Activated T-helper 1 cell treated with anti-CD3 and anti-CD28 coated beads, Interleukin-12 subunit alpha, Interleukin-12 subunit beta, Interleukin-2, Interleukin-4 antibody, amounts not matched to agents 30 ng/mL and 10 ng/mL and 1 ng/mL, durations not matched to agents 14 hours and 24 hours and 36 hours (primary cell): ENCODE data around the gene TMCO1. TPM values are rescaled to one million over a fixed set of nuclear protein-coding genes. Genes with fewer than 3 reads are reported as not detected.
"Not testable (repeated sequence)": the region's sequence is repeated elsewhere in the genome, so short reads cannot be mapped to it uniquely, and the experiment has no call there.

Source experiments
- DNase-seq: peaks from one replicate; pipeline ENCODE4 v3.0.0; 2021; ENCODE audit warnings: low spot score
- H3K27ac Mint-ChIP-seq: one replicate; pipeline ENCODE4 v1.8.0; 2021; ENCODE audit warnings: mild to moderate bottlenecking, mixed read lengths
- H3K27me3 Mint-ChIP-seq: one replicate; pipeline ENCODE4 v1.8.0; 2022; ENCODE audit warnings: mild to moderate bottlenecking, moderate library complexity, mixed read lengths; ENCODE audit not compliant: insufficient read depth
- H3K36me3 Mint-ChIP-seq: one replicate; pipeline ENCODE4 v1.8.0; 2021; ENCODE audit warnings: low read depth, mixed read lengths
- H3K4me1 Mint-ChIP-seq: one replicate; pipeline ENCODE4 v1.8.0; 2021; ENCODE audit warnings: low read depth, mixed read lengths
- H3K4me3 Mint-ChIP-seq: one replicate; pipeline ENCODE4 v1.8.0; 2021; ENCODE audit warnings: mild to moderate bottlenecking, moderate library complexity, mixed read lengths
- H3K9me3 Mint-ChIP-seq: one replicate; pipeline ENCODE4 v1.8.0; 2021; ENCODE audit warnings: mixed read lengths
- intact Hi-C: fragments of 100-400 bp; cut with micrococcal nuclease; formaldehyde crosslinking; loops from one replicate; pipeline ENCODE4 v1.15.1; 2024
- total RNA-seq: library from RNA; stranded (reverse); gene quantifications from 2 replicates; pipeline ENCODE4 v1.2.3, GENCODE V29; 2022

The TMCO1 gene, protein sequence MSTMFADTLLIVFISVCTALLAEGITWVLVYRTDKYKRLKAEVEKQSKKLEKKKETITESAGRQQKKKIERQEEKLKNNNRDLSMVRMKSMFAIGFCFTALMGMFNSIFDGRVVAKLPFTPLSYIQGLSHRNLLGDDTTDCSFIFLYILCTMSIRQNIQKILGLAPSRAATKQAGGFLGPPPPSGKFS
- 97.1 and 102 TPM in 2 replicates for total RNA-seq

DNA sequence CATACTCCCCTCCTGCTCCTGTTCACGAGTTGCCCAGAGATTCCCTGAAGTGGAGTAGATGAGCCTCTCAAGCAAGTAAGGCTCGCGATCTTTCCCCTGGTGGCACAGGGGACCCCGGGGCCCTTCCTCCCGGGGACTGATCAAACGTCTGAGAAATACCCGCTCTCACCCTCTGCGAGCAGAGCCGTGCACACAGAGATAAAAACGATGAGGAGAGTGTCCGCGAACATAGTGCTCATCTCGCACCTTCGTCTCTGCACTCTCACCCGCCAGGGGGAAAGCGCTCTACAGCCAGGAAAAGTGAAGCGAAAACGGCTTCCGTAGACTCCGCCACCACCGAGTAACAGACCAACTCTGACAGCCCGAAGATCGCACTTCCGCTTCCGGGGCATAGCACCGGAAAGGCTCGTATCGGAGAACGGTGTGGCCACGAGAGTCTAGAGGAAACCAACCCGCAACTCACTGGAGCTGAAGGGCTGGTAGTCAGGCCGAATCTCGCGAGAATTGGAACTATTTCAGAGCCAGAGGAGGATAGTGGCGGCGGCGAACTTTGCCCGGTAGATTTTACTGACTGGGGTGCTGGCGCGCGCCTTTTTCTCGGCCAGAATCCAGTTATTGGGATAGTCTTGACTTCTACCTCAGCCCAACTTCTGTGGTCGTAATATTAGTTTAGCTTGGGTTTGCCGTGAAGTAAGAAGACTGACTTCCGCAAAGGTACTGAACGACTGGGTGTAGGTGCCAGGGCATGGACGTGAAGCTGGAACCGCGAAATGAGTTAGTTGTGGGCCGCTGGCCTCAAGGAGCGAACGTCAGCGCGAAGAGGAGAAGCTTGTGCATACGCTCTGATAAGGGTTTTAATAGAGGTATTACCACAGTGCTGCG lies at the start of gene TMCO1:
TSS of gene TMCO1 (minus strand) at position 356 of the 882 bp plus-strand sequence. CDS start at position 239, 117 bp downstream.
- DNase-seq: peak; percentile 94
- H3K36me3 Mint-ChIP-seq: peaks cover 51% of the 10 kb centered on the region

DNA sequence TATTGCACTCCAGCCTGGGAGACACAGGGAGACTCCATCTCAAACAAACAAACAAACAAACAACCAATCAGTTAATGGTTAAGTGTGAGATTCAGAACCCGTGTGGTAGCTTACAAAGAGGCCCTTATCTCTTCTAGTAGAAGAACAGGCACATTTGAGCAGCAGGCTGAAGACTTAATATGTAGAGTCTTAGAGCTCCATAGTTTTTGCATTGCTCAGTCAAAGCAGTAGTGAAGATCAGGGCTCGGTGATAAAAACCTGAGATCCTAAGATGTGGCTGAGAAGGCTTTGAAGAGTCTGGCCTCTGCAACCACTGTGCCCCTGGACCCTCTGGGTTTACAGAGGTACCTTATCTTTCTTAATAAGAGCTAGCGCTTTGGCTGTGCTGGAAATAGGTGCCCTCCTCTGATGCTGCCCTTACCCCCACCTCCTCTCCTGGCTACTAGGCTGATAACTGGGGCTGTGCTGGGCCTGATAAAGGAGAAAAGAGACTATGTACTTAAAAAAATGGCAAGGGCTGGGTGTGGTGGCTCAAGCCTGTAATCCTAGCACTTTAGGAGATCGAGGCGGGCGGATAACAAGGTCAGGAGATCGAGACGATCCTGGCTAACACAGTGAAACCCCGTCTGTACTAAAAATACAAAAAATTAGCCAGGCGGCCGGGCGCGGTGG lies 48.3 kb upstream of the TMCO1 start:
- no peaks in the 10 kb centered on the region for H3K9me3 Mint-ChIP-seq
- intact Hi-C loops: no loop called here
- H3K4me1 Mint-ChIP-seq: no peaks in the 10 kb centered on the region
- no peak for DNase-seq
- no peak overlapping the region for H3K4me3 Mint-ChIP-seq
- H3K27me3 Mint-ChIP-seq: peaks cover 23% of the 10 kb centered on the region
- H3K36me3 Mint-ChIP-seq: no peaks in the 10 kb centered on the region
- H3K27ac Mint-ChIP-seq: no peak overlapping the region

More for the DNA sequence above, at the start of gene TMCO1:
- H3K4me1 Mint-ChIP-seq: peaks cover 53% of the 10 kb centered on the region
- H3K9me3 Mint-ChIP-seq: no peaks in the 10 kb centered on the region
- H3K4me3 Mint-ChIP-seq: peak within 1 kb of the TSS; percentile 99
- intact Hi-C loops: loop anchor here (1.0 to 10.0 kb wide), 8 partner anchors 59 to 1108 kb away; partner anchors contain the start of genes ALDH9A1, POGK, TADA1 and UCK2
- H3K27me3 Mint-ChIP-seq: no peaks in the 10 kb centered on the region
- H3K27ac Mint-ChIP-seq: peak within 1 kb of the TSS; percentile 100

DNA sequence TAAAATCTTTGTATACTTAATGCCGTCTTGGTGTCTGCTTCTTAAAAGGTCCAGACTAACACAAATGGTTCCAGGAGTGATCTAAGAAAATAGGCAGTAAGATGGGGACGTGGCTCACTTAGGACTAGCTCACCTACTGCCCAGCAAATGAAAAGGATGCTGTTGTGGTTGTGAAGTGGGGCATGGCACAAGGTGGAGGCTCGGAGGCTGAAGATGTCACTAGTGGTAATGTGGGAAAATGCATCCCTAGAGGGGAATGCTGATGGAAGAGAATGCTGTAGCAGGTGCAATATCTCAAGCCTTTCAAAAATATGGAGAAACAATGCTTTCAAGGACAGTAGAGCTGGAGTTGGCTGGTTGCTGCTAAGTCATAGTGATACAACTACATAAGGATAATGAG lies 47.5 kb upstream of the TMCO1 start:
- Mint-ChIP-seq H3K9me3 (no peaks in the 10 kb centered on the region), H3K27ac (no peak overlapping the region), H3K4me3 (no peak overlapping the region), H3K36me3 (no peaks in the 10 kb centered on the region), H3K27me3 (peaks cover 17% of the 10 kb centered on the region), H3K4me1 (no peaks in the 10 kb centered on the region)
- intact Hi-C loops: no loop called here
- no peak for DNase-seq

DNA sequence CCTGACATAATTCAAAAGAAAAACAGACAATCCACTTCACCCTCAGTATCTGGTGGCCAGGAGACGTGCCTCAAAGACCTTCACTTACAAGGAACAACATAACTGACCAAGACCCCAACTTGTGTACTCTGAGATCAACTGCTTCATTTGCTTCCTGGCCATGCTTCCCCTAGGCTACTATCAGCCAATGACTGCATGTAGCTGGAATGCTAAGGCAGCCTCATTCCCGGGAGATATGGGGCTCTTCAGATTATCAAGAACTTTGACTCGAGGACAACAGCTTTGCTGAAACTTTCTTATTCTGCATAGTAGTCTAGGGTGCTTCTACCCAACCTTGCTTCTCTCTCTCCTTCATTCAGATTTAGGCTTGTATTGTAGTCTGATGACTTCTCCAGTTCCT lies 47.1 kb upstream of the TMCO1 start:
- no peak overlapping the region for H3K27ac Mint-ChIP-seq
- intact Hi-C loops: no loop called here
- no peaks in the 10 kb centered on the region for H3K9me3 Mint-ChIP-seq
- H3K27me3 Mint-ChIP-seq: peaks cover 17% of the 10 kb centered on the region
- H3K4me1 Mint-ChIP-seq: no peaks in the 10 kb centered on the region
- no peak for DNase-seq
- H3K36me3 Mint-ChIP-seq: no peaks in the 10 kb centered on the region
- no peak overlapping the region for H3K4me3 Mint-ChIP-seq

DNA sequence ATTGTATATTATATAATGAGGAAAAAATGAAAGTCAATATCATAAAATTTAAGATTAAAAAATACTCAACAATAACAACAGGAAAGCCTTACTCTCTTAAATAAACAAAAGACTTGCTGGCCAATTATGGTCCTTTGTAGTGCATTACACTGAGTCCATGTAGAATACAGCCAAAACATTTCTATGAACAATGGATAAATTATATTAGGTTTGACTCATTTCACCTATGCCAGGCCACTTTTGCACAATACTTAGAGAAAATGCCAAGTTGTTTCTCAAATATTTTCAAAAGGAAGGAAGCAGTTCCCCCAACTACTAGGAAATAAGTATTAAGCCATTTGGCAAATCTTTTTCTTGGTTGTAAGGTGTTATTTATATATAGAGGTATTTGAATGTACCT lies 38.9 kb upstream of the TMCO1 start:
- peaks cover 32% of the 10 kb centered on the region for H3K27me3 Mint-ChIP-seq
- no peaks in the 10 kb centered on the region for H3K9me3 Mint-ChIP-seq
- intact Hi-C loops: no loop called here
- DNase-seq: no peak
- H3K4me3 Mint-ChIP-seq: no peak overlapping the region
- H3K27ac Mint-ChIP-seq: no peak overlapping the region
- no peaks in the 10 kb centered on the region for H3K4me1 Mint-ChIP-seq
- H3K36me3 Mint-ChIP-seq: no peaks in the 10 kb centered on the region

DNA sequence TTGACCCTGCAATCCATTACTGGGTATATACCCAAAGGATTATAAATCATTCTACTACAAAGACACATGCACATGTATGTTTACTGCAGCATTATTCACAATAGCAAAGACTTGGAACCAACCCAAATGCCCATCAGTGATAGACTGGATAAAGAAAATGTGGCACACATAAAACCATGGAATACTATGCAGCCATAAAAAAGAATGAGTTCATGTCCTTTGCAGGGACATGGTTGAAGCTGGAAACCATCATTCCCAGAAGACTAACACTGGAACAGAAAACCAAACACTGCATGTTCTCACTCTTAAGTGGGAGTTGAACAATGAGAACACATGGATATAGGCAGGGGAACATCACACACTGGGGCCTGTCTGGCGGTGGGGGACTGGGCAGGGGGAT lies 35.8 kb upstream of the TMCO1 start:
- H3K9me3 Mint-ChIP-seq, H3K4me3 Mint-ChIP-seq, DNase-seq, H3K4me1 Mint-ChIP-seq, H3K27ac Mint-ChIP-seq, H3K36me3 Mint-ChIP-seq, intact Hi-C loops: not testable (repeated sequence)
- peaks cover 27% of the 10 kb centered on the region for H3K27me3 Mint-ChIP-seq

DNA sequence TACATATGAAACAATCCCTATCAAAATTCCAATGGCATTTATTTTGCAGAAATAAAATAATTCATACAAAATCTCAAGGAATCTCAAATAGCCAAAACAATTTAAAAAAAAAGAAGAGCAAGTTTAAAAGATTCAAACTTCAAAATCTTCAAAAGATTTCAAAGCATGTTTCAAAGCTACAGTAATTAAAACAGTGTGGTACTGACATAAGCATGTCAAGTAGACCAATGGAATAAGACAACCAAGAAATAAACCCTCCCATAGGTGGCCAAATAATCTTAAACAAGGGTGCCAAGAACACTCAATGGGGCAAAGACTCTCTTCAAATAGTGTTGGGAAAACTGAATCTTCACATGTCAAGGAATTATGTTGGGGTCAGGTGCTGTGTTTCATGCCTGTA lies 30.7 kb upstream of the TMCO1 start:
- H3K36me3 Mint-ChIP-seq: no peaks in the 10 kb centered on the region
- H3K9me3 Mint-ChIP-seq: peaks cover 11% of the 10 kb centered on the region
- no peak overlapping the region for H3K4me3 Mint-ChIP-seq
- H3K27me3 Mint-ChIP-seq: peaks cover 17% of the 10 kb centered on the region
- H3K27ac Mint-ChIP-seq: no peak overlapping the region
- no peaks in the 10 kb centered on the region for H3K4me1 Mint-ChIP-seq
- DNase-seq: no peak
- intact Hi-C loops: no loop called here

DNA sequence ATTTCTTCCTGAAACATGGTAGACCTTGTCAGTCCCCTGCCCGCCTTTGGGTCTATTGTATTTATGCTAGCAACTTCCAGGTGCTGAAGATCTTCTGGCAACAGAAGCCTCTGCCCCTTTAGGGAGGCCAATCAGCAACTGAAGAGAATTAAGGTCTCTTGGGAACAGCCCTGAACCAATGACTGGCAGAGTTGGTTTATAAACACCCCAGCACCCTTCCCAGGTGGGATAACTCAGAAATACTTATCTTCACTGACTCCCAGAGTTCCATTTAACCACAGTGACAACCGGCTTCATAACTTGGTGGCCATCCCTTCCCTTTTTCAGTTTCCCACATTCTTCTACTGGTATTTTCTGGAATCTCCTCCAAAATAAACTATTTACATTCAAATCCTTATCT lies 27.2 kb upstream of the TMCO1 start:
- Mint-ChIP-seq H3K4me1 (no peaks in the 10 kb centered on the region), H3K4me3 (no peak overlapping the region), H3K9me3 (peaks cover 11% of the 10 kb centered on the region), H3K27ac (no peak overlapping the region), H3K36me3 (no peaks in the 10 kb centered on the region), H3K27me3 (peaks cover 27% of the 10 kb centered on the region)
- intact Hi-C loops: no loop called here
- DNase-seq: no peak

DNA sequence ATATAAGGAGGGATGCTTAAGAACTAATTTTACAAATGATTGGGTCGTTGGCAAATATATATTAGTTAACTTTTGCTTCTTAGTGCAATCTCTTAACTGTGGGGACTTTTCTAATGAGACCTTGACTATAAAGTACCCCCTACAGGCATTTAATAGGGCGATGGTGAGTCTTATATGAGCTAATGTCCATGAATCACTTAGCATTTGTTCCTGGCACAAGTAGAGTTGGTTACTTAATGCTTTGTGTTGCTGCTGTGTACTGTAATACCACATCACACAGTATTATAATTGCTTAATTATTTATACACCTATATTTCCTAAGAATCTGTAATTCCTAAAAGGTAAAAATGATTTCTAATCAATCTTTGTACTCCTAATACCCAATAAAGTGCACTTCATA lies 25.3 kb upstream of the TMCO1 start:
- no peak overlapping the region for H3K27ac Mint-ChIP-seq
- intact Hi-C loops: no loop called here
- H3K4me3 Mint-ChIP-seq: no peak overlapping the region
- H3K27me3 Mint-ChIP-seq: peaks cover 38% of the 10 kb centered on the region
- H3K36me3 Mint-ChIP-seq: no peaks in the 10 kb centered on the region
- no peaks in the 10 kb centered on the region for H3K4me1 Mint-ChIP-seq
- no peak for DNase-seq
- no peaks in the 10 kb centered on the region for H3K9me3 Mint-ChIP-seq

DNA sequence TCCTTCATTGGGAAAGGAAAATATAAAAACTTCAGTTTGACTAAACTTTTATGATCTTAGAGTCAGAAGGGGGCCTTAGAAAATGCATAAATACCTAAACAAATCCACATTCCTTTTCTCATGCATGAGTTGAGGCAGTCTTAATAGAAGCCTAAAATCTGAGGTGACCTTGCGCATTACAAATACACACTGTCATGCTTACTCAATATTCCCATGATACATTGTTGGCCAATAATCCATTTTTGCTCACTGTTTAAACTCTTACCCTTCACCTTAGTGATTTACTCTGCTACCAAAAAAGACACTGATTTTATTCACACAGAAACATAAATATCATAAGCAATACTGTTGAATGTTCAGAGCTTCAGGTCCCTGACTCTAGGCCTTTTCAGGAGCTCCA lies 19.1 kb upstream of the TMCO1 start:
- no peaks in the 10 kb centered on the region for H3K9me3 Mint-ChIP-seq
- H3K36me3 Mint-ChIP-seq: no peaks in the 10 kb centered on the region
- intact Hi-C loops: no loop called here
- H3K4me1 Mint-ChIP-seq: no peaks in the 10 kb centered on the region
- H3K4me3 Mint-ChIP-seq: no peak overlapping the region
- no peak for DNase-seq
- H3K27ac Mint-ChIP-seq: no peak overlapping the region
- H3K27me3 Mint-ChIP-seq: peaks cover 28% of the 10 kb centered on the region

DNA sequence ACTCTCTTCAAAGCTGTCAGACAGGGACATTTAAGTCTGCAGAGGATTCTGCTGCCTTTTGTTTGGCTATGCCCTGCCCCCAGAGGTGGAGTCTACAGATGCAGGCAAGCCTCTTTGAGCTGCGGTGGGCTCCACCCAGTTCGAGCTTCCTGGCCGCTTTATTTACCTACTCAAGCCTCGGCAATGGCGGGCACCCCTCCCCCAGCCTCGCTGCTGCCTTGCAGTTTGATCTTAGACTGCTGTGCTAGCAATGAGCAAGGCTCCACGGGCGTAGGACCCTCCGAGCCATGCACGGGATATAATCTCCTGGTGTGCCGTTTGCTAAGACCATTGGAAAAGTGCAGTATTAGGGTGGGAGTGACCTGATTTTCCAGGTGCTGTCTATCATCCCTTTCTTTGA lies 14.9 kb upstream of the TMCO1 start:
- H3K4me1 Mint-ChIP-seq, H3K27me3 Mint-ChIP-seq, H3K4me3 Mint-ChIP-seq, DNase-seq, H3K9me3 Mint-ChIP-seq, H3K36me3 Mint-ChIP-seq, H3K27ac Mint-ChIP-seq, intact Hi-C loops: not testable (repeated sequence)

DNA sequence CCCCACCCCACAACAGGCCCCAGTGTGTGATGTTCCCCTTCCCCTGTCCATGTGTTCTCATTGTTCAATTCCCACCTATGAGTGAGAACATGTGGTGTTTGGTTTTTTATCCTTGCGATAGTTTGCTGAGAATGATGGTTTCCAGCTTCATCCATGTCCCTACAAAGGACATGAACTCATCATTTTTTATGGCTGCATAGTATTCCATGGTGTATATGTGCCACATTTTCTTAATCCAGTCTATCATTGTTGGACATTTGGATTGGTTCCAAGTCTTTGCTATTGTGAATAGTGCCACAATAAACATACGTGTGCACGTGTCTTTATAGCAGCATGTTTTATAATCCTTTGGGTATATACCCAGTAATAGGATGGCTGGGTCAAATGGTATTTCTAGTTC lies 9.5 kb upstream of the TMCO1 start:
- DNase-seq, H3K9me3 Mint-ChIP-seq, H3K36me3 Mint-ChIP-seq, intact Hi-C loops, H3K4me3 Mint-ChIP-seq, H3K27me3 Mint-ChIP-seq, H3K4me1 Mint-ChIP-seq, H3K27ac Mint-ChIP-seq: not testable (repeated sequence)

DNA sequence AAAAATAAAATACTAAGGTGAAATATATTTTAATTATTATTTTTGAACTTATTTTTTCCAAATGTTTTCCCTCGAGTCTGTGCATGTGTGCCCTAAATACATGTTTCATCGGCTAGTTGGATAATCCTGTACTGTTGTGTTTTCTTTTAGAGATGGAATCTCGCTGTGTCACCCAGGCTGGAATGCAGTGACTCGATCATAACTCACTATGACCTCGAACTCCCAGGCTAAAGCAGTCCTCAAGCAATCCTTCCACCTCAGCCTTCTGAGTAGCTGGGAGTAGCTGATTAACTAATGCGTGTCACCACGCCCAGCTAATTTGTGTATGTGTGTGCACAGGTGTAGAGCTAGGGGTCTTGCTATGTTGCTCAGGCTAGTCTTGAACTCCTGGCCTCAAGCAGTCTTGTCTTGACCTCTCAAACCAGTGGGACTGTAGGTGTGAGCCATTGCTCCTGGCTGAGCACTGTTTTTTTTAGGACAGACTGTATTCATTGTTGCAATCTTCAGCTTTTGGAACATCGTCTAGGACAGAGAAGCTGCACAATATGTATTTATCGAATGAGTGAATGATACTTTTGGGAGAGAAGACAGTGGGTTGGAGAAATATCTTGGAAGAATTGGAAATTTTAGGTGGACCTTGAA lies 4.8 kb upstream of the TMCO1 start:
- H3K9me3 Mint-ChIP-seq: no peaks in the 10 kb centered on the region
- no peaks in the 10 kb centered on the region for H3K27me3 Mint-ChIP-seq
- H3K4me3 Mint-ChIP-seq: no peak overlapping the region
- DNase-seq: no peak
- no peak overlapping the region for H3K27ac Mint-ChIP-seq
- H3K36me3 Mint-ChIP-seq: peaks cover 13% of the 10 kb centered on the region
- intact Hi-C loops: no loop called here
- H3K4me1 Mint-ChIP-seq: peaks cover 16% of the 10 kb centered on the region
